LNCaP clone FGC (cell line): ENCODE data around the gene JAML.

Source experiments
- DNase-seq: peaks from one replicate; pipeline ENCODE4 v3.0.0-alpha.2; 2011; ENCODE audit warnings: low read depth
- H3K4me3 ChIP-seq: 2 replicates; pipeline ENCODE4 v1.5.1; 2011; ENCODE audit warnings: mild to moderate bottlenecking, low read depth, low read length, control low read depth
- CTCF ChIP-seq: IDR thresholded peaks from 2 replicates; pipeline ENCODE4 v1.5.1; 2012; ENCODE audit warnings: mild to moderate bottlenecking; ENCODE audit not compliant: control insufficient read depth, insufficient read depth; ENCODE audit errors: extremely low read depth

The JAML gene

GRCh38 chr11:118263695-118264568, 39.1 kb upstream of the JAML start, which contains the start of gene MPZL2:
MPZL2 (minus strand) TSS chr11:118264297; CDS start chr11:118264153, 144 bp downstream.
- peak within 1 kb of the TSS; percentile 52 for H3K4me3 ChIP-seq
- DNase-seq: peak; percentile 64
- TF ChIP-seq CTCF: peak; percentile 33

GRCh38 chr11:118263112-118263511, 38.3 kb upstream of the JAML start:
- no peak for TF ChIP-seq CTCF
- H3K4me3 ChIP-seq: peak overlapping the region; percentile 52
- DNase-seq: no peak

- H3K4me3 ChIP-seq: no peak overlapping the region
- TF ChIP-seq CTCF: no peak
- no peak for DNase-seq
Measured at GRCh38 chr11:118260353-118260752, 35.5 kb upstream of the JAML start.

DNA sequence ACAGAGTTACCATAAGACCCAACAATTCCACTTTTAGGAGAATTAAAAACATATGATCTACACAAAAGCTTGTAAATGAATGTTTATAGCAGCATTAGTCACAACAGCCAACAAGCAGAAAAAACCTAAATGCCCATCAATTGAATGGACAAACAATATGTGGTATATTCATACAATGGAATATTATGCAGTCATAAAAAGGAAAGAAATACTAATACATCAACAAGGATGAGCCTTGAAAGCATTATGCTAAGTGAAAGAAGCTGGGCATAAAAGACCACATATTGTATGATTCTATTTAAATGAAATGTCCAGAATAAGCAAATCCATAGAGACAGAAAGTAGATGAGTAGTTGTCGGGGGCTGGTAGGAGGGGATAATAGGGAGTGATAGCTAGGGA, 34.3 kb upstream of the JAML start:
- DNase-seq: no peak
- no peak for TF ChIP-seq CTCF
- no peak overlapping the region for H3K4me3 ChIP-seq

DNA sequence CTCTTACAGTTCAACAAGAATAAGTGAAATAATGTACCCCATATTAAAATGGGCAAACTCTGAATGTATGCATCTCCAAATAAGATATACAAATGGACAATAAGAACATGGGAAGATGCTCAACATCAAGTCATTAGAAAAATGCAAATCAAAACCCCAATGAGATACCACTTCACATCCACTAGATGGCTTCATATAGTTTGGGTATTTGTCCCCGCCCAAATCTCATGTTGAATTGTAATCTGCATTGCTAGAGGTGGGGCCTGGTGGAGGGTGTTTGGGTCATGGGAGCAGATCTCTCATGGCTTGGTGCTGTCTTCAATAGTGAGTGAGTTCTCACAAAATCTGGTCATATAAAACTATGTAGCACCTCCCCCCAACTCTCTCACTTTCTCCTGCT, 33.6 kb upstream of the JAML start:
- DNase-seq: no peak
- peak; percentile 21; the same call in 1 of the 2 replicates for TF ChIP-seq CTCF
- no peak overlapping the region for H3K4me3 ChIP-seq

DNA sequence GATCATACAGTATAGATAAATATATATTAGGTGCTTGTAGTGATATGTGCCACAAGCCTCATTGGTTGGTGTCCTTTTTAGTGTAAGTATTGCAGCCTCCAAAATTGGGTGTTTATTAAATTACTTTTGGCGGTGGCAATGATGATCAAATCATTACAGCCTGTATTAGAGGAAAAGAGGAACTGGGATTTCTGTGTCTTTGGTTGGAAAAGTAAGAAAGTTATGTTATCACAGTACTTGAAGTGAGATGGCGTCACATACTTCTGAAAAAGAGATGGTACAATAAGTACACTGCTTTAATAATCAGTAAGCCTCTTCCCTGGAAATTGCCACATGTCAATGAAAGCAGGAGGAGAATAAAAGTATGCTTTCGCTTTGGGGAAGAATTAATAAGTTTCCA, 27.9 kb upstream of the JAML start:
- no peak for DNase-seq
- peak overlapping the region; percentile 83 for H3K4me3 ChIP-seq
- no peak for TF ChIP-seq CTCF
